Gastroesophageal sphincter (tissue), 4 donors: Measurements from ENCODE around the gene HRH1. TPM values are rescaled to one million over a fixed set of nuclear protein-coding genes. Genes with fewer than 3 reads are reported as not detected.

Source experiments
- ATAC-seq: fragments of 150-250 bp; one replicate; pipeline ENCODE4 v1.9.1; 2016; ENCODE audit warnings: mild to moderate bottlenecking, moderate library complexity
- H3K27ac ChIP-seq, 4 donors: fragments of 200-600 bp; sonication (generic) in 3 of 4; 1 replicate in 3 of 4; 2 replicates in 1 of 4; pipeline ENCODE4 v1.5.1; 2016 to 2019
- H3K27me3 ChIP-seq: fragments of 200-600 bp; sonication (generic); one replicate; pipeline ENCODE4 v1.5.1; 2019
- H3K36me3 ChIP-seq, 2 donors: fragments of 200-600 bp; sonication (generic); one replicate each; pipeline ENCODE4 v1.5.1; 2019; ENCODE audit warnings: control low read depth in 1 of 2
- H3K4me1 ChIP-seq, 3 donors: fragments of 200-600 bp; sonication (generic); 1 replicate in 2 of 3; 2 replicates in 1 of 3; pipeline ENCODE4 v1.5.1; 2016 to 2019; ENCODE audit warnings: control low read depth in 2 of 3
- H3K4me3 ChIP-seq, 2 donors: fragments of 200-600 bp; sonication (generic); one replicate each; pipeline ENCODE4 v1.5.1; 2019; ENCODE audit warnings: mild to moderate bottlenecking in 1 of 2, moderate library complexity in 1 of 2
- H3K9me3 ChIP-seq, 3 donors: fragments of 200-600 bp; sonication (generic); one replicate each; pipeline ENCODE4 v1.5.1; 2017 to 2019; ENCODE audit warnings: control low read depth in 2 of 3
- CTCF ChIP-seq, 4 experiments: fragments of 200-600 bp in 2 of 4; fragments of 450-650 bp in 2 of 4; sonication (generic) in 1 of 4; IDR thresholded peaks; one replicate each; pipeline ENCODE4 v1.5.1; 2017 to 2019; ENCODE audit warnings: antibody characterized with exemption in 4 of 4, mild to moderate bottlenecking in 2 of 4, moderate library complexity in 2 of 4
- EP300 ChIP-seq: sonication (generic); formaldehyde crosslinking; IDR thresholded peaks from one replicate; pipeline ENCODE4 v1.6.1; 2017; ENCODE audit warnings: antibody characterized with exemption, mild to moderate bottlenecking
- POLR2A ChIP-seq, 2 donors: fragments of 450-650 bp; IDR thresholded peaks; one replicate each; pipeline ENCODE4 v1.6.1; 2017; ENCODE audit warnings: antibody characterized with exemption in 2 of 2, mild to moderate bottlenecking in 2 of 2, moderate library complexity in 1 of 2
- POLR2AphosphoS5 ChIP-seq: sonication (generic); formaldehyde crosslinking; IDR thresholded peaks from one replicate; pipeline ENCODE4 v1.6.1; 2017; ENCODE audit warnings: antibody characterized with exemption
- WGBS, 2 donors: methylation state at CpG; one replicate each; pipeline ENCODE4 v1.1.5; 2018; ENCODE audit warnings: low coverage in 1 of 2; 5-methylcytosine and 5-hydroxymethylcytosine counted together
- total RNA-seq, 4 donors: library from RNA; depleted of rRNA; stranded (reverse); fragments of >200 nt; gene quantifications; one replicate each; pipeline ENCODE4 v1.1.0, GENCODE V29; 2016

The HRH1 gene
- total RNA-seq, 4 donors from 2014 or later: 1.6 to 14.4 (median 7.8) TPM

- Histone ChIP-seq H3K4me1 (peaks cover 0 to 38% (median 18%) of the 10 kb centered on the region in 3 donors), H3K27ac (peak overlapping the region in 1 of 4 donors; percentile 1), H3K9me3 (no peaks in the 10 kb centered on the region), H3K4me3 (no peak overlapping the region), H3K36me3 (no peaks in the 10 kb centered on the region), H3K27me3 (no peaks in the 10 kb centered on the region)
- TF ChIP-seq CTCF (IDR thresholded peaks at IDR 0.05) (no peak), EP300 (no peak), POLR2A (IDR thresholded peaks at IDR 0.05) (no peak), POLR2AphosphoS5 (no peak)
- ATAC-seq: no peak
- WGBS, 2 donors: 81 to 92% methylated on average over 2 to 4 of the region's 4 CpGs
These were observed 44.2 kb downstream of the HRH1 start for GRCh38 chr3:11198495-11198894.

GRCh38 chr3:11199902-11200845 lies 45.9 kb downstream of the HRH1 start:
- no peaks in the 10 kb centered on the region for H3K27me3 ChIP-seq
- no peak overlapping the region for H3K4me3 ChIP-seq
- peaks cover 0 to 33% (median 12%) of the 10 kb centered on the region in 3 donors for H3K4me1 ChIP-seq
- peak overlapping the region in 1 of 4 donors; percentile 36 for H3K27ac ChIP-seq
- H3K36me3 ChIP-seq: no peaks in the 10 kb centered on the region
- TF ChIP-seq CTCF (IDR thresholded peaks at IDR 0.05): no peak
- ATAC-seq: no peak
- WGBS, 2 donors: 83 to 91% methylated on average over 3 to 4 of the region's 5 CpGs
- no peaks in the 10 kb centered on the region for H3K9me3 ChIP-seq

DNA sequence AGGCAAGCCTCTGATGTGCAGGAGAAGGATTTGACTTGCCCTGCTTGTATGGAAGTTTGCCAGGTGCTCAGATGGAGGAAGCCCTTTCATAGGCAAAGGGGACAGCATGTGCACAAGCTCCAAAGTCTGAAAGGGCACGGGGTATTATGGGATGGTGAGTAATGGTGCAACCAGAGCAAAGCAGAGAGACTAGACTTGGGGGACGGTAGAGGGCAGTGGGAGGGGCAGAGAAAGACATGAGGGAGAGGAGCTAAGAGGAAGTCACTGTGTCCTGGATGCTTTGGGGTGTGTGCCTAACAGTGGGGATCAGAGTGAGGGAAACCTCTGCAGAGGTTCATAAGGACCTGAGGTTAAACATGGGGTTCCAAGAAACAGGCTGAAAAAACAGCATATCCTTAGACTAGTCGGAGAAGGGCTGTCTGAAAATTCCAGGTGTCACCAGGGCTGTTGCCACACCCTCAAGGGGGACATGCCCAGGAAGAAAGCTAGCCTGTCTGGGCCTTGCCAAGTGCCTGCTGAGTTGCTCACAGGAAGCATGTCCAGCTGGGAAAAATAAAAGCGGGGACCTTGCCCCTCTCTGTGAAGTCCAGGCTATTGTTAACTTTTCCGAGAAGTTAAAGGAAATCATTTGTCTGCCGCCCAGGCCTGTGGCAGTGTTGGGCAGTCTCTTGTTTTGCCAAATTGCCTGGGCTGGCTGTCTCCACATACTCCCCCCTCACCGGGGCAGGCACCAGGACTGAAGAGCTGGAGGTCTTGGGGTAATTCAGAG lies 47.1 kb downstream of the HRH1 start:
- TF ChIP-seq CTCF (IDR thresholded peaks at IDR 0.05): no peak
- peak; percentile 23 for TF ChIP-seq POLR2AphosphoS5
- ATAC-seq: peak; percentile 63
- Histone ChIP-seq H3K9me3 (no peaks in the 10 kb centered on the region), H3K27ac (peak overlapping the region in 3 of 4 donors; percentile 26 to 54 (median 29)), H3K4me3 (no peak overlapping the region), H3K27me3 (no peaks in the 10 kb centered on the region), H3K4me1 (peaks cover 0 to 22% (median 3%) of the 10 kb centered on the region in 3 donors), H3K36me3 (no peaks in the 10 kb centered on the region)
- 37 to 52% methylated on average over 2 to 3 of the region's 7 CpGs for WGBS, 2 donors

- Histone ChIP-seq H3K27ac (no peak overlapping the region), H3K4me1 (peaks cover 0 to 9% (median 0%) of the 10 kb centered on the region in 3 donors), H3K27me3 (no peaks in the 10 kb centered on the region), H3K9me3 (no peaks in the 10 kb centered on the region), H3K4me3 (no peak overlapping the region), H3K36me3 (no peaks in the 10 kb centered on the region)
- ATAC-seq: no peak
- TF ChIP-seq POLR2A (IDR thresholded peaks at IDR 0.05) (no peak), POLR2AphosphoS5 (no peak), EP300 (no peak), CTCF (IDR thresholded peaks at IDR 0.05) (no peak)
- WGBS, 2 donors: 91 to 100% methylated on average over 1 to 2 of the region's 2 CpGs
These were observed 49.7 kb downstream of the HRH1 start for GRCh38 chr3:11203961-11204360.
